Prostate gland (tissue), 2 donors: ENCODE measurements around the gene LPAR3. TPM values are rescaled to one million over a fixed set of nuclear protein-coding genes. Genes with fewer than 3 reads are reported as not detected.

Experiments used
- DNase-seq: peaks from one replicate; pipeline ENCODE4 v3.0.0-alpha.2; 2019; ENCODE audit warnings: low spot score
- H3K27ac ChIP-seq, 2 donors: fragments of 200-600 bp; sonication (generic); 2 replicates each; pipeline ENCODE4 v1.5.1; 2017 to 2019
- H3K27me3 ChIP-seq: fragments of 200-600 bp; sonication (generic); replicated peaks from 2 replicates; pipeline ENCODE4 v1.5.1; 2019; ENCODE audit not compliant: insufficient read depth
- H3K36me3 ChIP-seq, 2 donors: fragments of 200-600 bp; sonication (generic); 1 replicate in 1 of 2; 2 replicates in 1 of 2; pipeline versions ENCODE4 v1.5.1 to v1.8.1; 2017 to 2019
- H3K4me1 ChIP-seq: fragments of 200-600 bp; sonication (generic); replicated peaks from 2 replicates; pipeline ENCODE4 v1.5.1; 2019
- H3K4me3 ChIP-seq, 2 donors: fragments of 200-600 bp; sonication (generic); 2 replicates each; pipeline ENCODE4 v1.5.1; 2017 to 2019
- H3K9me3 ChIP-seq: fragments of 200-600 bp; sonication (generic); 2 replicates; pipeline ENCODE4 v1.5.1; 2017
- CTCF ChIP-seq, 4 experiments: fragments of 200-600 bp in 2 of 4; fragments of 450-650 bp in 2 of 4; sonication (generic) in 2 of 4; IDR thresholded peaks; 1 replicate in 3 of 4; 2 replicates in 1 of 4; pipeline ENCODE4 v1.5.1; 2016 to 2019; ENCODE audit warnings: antibody characterized with exemption in 4 of 4, mild to moderate bottlenecking in 2 of 4, moderate library complexity in 2 of 4
- POLR2A ChIP-seq: fragments of 450-650 bp; IDR thresholded peaks from one replicate; pipeline ENCODE4 v1.6.1; 2016; ENCODE audit warnings: antibody characterized with exemption, mild to moderate bottlenecking
- POLR2AphosphoS5 ChIP-seq: sonication (generic); formaldehyde crosslinking; IDR thresholded peaks from one replicate; pipeline ENCODE4 v1.6.1; 2017; ENCODE audit warnings: antibody characterized with exemption
- WGBS: methylation state at CpG from one replicate; pipeline ENCODE4 v1.1.5; 2018; 5-methylcytosine and 5-hydroxymethylcytosine counted together
- intact Hi-C: fragments of 100-400 bp; cut with DNase I; formaldehyde crosslinking; loops from one replicate; pipeline ENCODE4 v1.14.2; 2022
- total RNA-seq, 2 donors: library from RNA; depleted of rRNA; stranded (reverse); fragments of >200 nt; gene quantifications; one replicate each; pipeline ENCODE4 v1.1.0, GENCODE V29; 2016

The LPAR3 gene
- total RNA-seq, 2 donors from 2014 or later = 81.6 to 131 TPM

DNA sequence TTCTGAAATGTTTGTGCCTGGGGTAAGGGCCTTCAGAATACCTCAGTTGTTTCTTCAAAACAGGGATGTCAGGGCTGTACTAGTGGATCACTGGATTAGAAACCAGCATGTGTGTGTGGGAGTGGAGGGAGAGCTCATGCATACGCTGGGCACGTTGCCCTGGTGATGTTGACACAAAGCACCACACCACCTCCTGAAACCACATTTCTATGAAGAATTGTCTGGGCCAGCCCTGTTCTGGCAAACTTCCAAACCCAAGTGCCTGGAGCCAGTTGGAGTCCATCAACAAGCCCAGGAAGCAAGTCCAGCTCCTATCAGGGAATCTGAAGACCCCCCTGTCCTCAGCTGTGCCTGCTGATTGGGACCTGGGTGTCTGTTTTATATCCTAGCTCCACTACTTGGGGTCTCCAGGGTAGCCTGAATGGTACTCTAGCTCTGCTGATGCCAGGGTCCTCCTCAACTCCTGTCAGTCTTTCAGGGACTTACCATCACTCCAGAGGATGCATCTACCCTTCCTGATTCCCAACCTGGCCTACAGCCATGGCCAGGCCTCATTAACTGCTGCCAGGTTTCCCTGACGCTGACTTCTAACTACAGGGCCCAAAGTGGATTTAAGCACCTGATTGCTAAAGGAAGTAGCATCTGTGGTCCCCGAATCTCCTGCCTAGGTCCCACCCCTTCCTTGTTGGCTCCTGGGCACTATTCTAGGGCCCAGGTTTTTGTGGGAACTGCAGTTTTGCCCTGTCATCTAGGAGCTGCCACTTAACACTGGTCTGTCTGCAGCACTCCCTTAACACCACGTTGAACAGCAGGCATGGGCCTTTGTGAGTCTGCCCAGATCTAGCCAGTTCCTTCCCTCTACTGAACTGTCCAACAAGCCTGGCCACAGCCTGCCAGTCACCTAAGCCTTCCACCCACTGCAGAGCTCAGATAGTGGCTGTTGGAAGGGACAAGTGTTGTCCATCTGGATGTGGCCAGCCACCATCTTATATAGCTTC is 45.5 kb downstream of the LPAR3 start:
- intact Hi-C loops = no loop called here
- Histone ChIP-seq H3K9me3 (no peaks in the 10 kb centered on the region), H3K4me3 (no peak overlapping the region), H3K27ac (peak overlapping the region; percentile 53 to 67), H3K27me3 (no peaks in the 10 kb centered on the region), H3K4me1 (peaks cover 17% of the 10 kb centered on the region), H3K36me3 (no peaks in the 10 kb centered on the region)
- no peak for TF ChIP-seq POLR2A
- TF ChIP-seq POLR2AphosphoS5 = peak; percentile 77
- no peak for TF ChIP-seq CTCF (IDR thresholded peaks at IDR 0.05)
- DNase-seq = peak; percentile 95
- WGBS = 26% methylated on average over 5 of the region's 5 CpGs

- H3K9me3 ChIP-seq = no peaks in the 10 kb centered on the region
- H3K4me3 ChIP-seq = no peak overlapping the region
- no peak for TF ChIP-seq POLR2AphosphoS5
- TF ChIP-seq POLR2A = no peak
- no peak for TF ChIP-seq CTCF (IDR thresholded peaks at IDR 0.05)
- H3K4me1 ChIP-seq = peaks cover 17% of the 10 kb centered on the region
- no peak for DNase-seq
- no peaks in the 10 kb centered on the region for H3K27me3 ChIP-seq
- intact Hi-C loops = no loop called here
- no peaks in the 10 kb centered on the region for H3K36me3 ChIP-seq
- H3K27ac ChIP-seq = peak overlapping the region in 1 of 2 donors; percentile 67
Measured at GRCh38 chr1:84846387-84846786, 46.6 kb downstream of the LPAR3 start.

- TF ChIP-seq POLR2A (no peak), CTCF (IDR thresholded peaks at IDR 0.05) (no peak), POLR2AphosphoS5 (no peak)
- H3K4me1 ChIP-seq = peaks cover 17% of the 10 kb centered on the region
- intact Hi-C loops = no loop called here
- no peak for DNase-seq
- WGBS = 54% methylated on average over 2 of the region's 2 CpGs
- no peak overlapping the region for H3K4me3 ChIP-seq
- H3K27me3 ChIP-seq = no peaks in the 10 kb centered on the region
- no peaks in the 10 kb centered on the region for H3K36me3 ChIP-seq
- no peaks in the 10 kb centered on the region for H3K9me3 ChIP-seq
- H3K27ac ChIP-seq = no peak overlapping the region
Measured at GRCh38 chr1:84845357-84845756, 47.6 kb downstream of the LPAR3 start.

DNA sequence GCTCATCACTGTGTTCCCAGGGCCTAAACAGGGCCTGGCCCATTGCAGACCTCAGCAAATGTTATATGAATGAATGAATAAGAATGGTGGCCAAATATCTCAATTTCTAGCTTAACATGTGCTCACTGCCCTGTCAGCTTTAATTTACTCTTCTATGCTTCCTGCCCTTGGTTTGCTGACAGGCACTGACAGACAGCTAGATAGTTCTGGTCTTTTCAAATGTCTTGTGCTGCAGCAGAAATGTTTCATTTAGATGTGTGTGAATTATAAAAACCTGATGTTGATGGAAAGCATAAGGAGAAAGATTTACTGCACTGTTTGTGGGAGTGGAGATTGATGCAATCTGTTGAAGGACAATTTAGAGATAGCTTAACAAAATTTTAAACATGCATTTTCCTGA is 48.9 kb downstream of the LPAR3 start:
- peak overlapping the region in 1 of 2 donors; percentile 53 for H3K27ac ChIP-seq
- no peak overlapping the region for H3K4me3 ChIP-seq
- no peaks in the 10 kb centered on the region for H3K36me3 ChIP-seq
- no peak for DNase-seq
- H3K27me3 ChIP-seq = no peaks in the 10 kb centered on the region
- H3K9me3 ChIP-seq = no peaks in the 10 kb centered on the region
- TF ChIP-seq CTCF (IDR thresholded peaks at IDR 0.05) = no peak
- TF ChIP-seq POLR2A = no peak
- no peak for TF ChIP-seq POLR2AphosphoS5
- peaks cover 17% of the 10 kb centered on the region for H3K4me1 ChIP-seq
- intact Hi-C loops = no loop called here

DNA sequence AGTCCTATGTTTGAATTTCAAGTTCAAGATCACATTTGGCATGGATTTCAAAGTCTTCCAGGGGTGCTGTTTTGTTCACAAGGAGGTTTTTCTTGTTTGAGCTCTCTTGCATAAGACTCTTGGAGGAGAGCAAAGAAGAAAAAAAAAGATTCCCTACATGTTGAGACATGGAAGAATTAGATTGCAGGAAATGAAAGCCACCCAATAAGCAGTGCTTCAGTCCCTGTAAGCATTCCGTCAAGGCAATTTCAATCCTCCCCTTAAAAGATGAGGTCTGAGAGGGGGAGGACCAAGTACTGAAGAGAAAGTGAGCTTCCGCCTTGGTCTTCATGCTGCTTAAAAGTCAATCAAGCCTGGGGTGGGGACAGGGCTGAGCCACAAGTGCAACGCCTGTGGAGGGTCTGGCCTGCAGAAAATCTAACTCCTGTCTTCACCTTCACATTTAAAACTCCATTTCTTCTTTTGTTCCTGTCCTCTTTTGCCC is 50.2 kb downstream of the LPAR3 start:
- no peak for TF ChIP-seq CTCF (IDR thresholded peaks at IDR 0.05)
- peak; percentile 89 for TF ChIP-seq POLR2AphosphoS5
- no peak for TF ChIP-seq POLR2A
- no peak overlapping the region for H3K4me3 ChIP-seq
- no peaks in the 10 kb centered on the region for H3K36me3 ChIP-seq
- peak; percentile 64 for DNase-seq
- no peaks in the 10 kb centered on the region for H3K9me3 ChIP-seq
- intact Hi-C loops = no loop called here
- peak overlapping the region; percentile 53 to 58 for H3K27ac ChIP-seq
- 38% methylated on average over 3 of the region's 3 CpGs for WGBS
- H3K4me1 ChIP-seq = peaks cover 17% of the 10 kb centered on the region
- no peaks in the 10 kb centered on the region for H3K27me3 ChIP-seq
